ENCODE data around the gene KIF3B.
A peak's percentile ranks its signal among the peaks of the same experiment; 100 is the strongest.
"Not testable (repeated sequence)": the region's sequence is repeated elsewhere in the genome, so short reads cannot be mapped to it uniquely, and the experiment has no call there.

KIF3B gene

GRCh38 chr20:32275163-32275562, 2.3 kb upstream of the KIF3B start:
- H3K27me3 ChIP-seq (replicated peaks; ENCODE audit: control insufficient read depth, insufficient read depth, low read length, poor library complexity, severe bottlenecking); DNase-seq; H3K4me1 ChIP-seq (ENCODE audit: control insufficient read depth, insufficient read depth, low read length, poor library complexity, severe bottlenecking); H3K4me3 ChIP-seq (ENCODE audit: insufficient read depth, low read depth, low read length, poor library complexity, severe bottlenecking); H3K36me3 ChIP-seq (ENCODE audit: control insufficient read depth, insufficient read depth, low read length); H3K27ac ChIP-seq (ENCODE audit: insufficient read depth, low read length, poor library complexity, severe bottlenecking); H3K9me3 ChIP-seq (ENCODE audit: control insufficient read depth, low read length): not testable (repeated sequence)

- DNase-seq = no peak
- Histone ChIP-seq H3K9me3 (ENCODE audit: control insufficient read depth, low read length) (no peaks in the 10 kb centered on the region), H3K27ac (ENCODE audit: insufficient read depth, low read length, poor library complexity, severe bottlenecking) (peak overlapping the region; percentile 86), H3K36me3 (ENCODE audit: control insufficient read depth, insufficient read depth, low read length) (no peaks in the 10 kb centered on the region), H3K4me1 (ENCODE audit: control insufficient read depth, insufficient read depth, low read length, poor library complexity, severe bottlenecking) (no peaks in the 10 kb centered on the region), H3K27me3 (replicated peaks; ENCODE audit: control insufficient read depth, insufficient read depth, low read length, poor library complexity, severe bottlenecking) (no peaks in the 10 kb centered on the region), H3K4me3 (ENCODE audit: insufficient read depth, low read depth, low read length, poor library complexity, severe bottlenecking) (peak overlapping the region; percentile 85)
Measured at GRCh38 chr20:32278199-32278643, 770 bp downstream of the KIF3B start.

GRCh38 chr20:32281711-32282110, 4.3 kb downstream of the KIF3B start:
- no peak overlapping the region for H3K27ac ChIP-seq (ENCODE audit: insufficient read depth, low read length, poor library complexity, severe bottlenecking)
- no peaks in the 10 kb centered on the region for H3K9me3 ChIP-seq (ENCODE audit: control insufficient read depth, low read length)
- H3K27me3 ChIP-seq (replicated peaks; ENCODE audit: control insufficient read depth, insufficient read depth, low read length, poor library complexity, severe bottlenecking) = no peaks in the 10 kb centered on the region
- no peak for DNase-seq
- H3K4me3 ChIP-seq (ENCODE audit: insufficient read depth, low read depth, low read length, poor library complexity, severe bottlenecking) = no peak overlapping the region
- no peaks in the 10 kb centered on the region for H3K36me3 ChIP-seq (ENCODE audit: control insufficient read depth, insufficient read depth, low read length)
- H3K4me1 ChIP-seq (ENCODE audit: control insufficient read depth, insufficient read depth, low read length, poor library complexity, severe bottlenecking) = peaks cover 16% of the 10 kb centered on the region

GRCh38 chr20:32282461-32282860, 5.0 kb downstream of the KIF3B start:
- H3K27ac ChIP-seq (ENCODE audit: insufficient read depth, low read length, poor library complexity, severe bottlenecking) = no peak overlapping the region
- H3K27me3 ChIP-seq (replicated peaks; ENCODE audit: control insufficient read depth, insufficient read depth, low read length, poor library complexity, severe bottlenecking) = no peaks in the 10 kb centered on the region
- H3K4me3 ChIP-seq (ENCODE audit: insufficient read depth, low read depth, low read length, poor library complexity, severe bottlenecking) = no peak overlapping the region
- no peaks in the 10 kb centered on the region for H3K36me3 ChIP-seq (ENCODE audit: control insufficient read depth, insufficient read depth, low read length)
- H3K4me1 ChIP-seq (ENCODE audit: control insufficient read depth, insufficient read depth, low read length, poor library complexity, severe bottlenecking) = peaks cover 16% of the 10 kb centered on the region
- H3K9me3 ChIP-seq (ENCODE audit: control insufficient read depth, low read length) = no peaks in the 10 kb centered on the region
- no peak for DNase-seq

GRCh38 chr20:32285082-32285620, 7.7 kb downstream of the KIF3B start:
- Histone ChIP-seq H3K9me3 (ENCODE audit: control insufficient read depth, low read length) (no peaks in the 10 kb centered on the region), H3K4me3 (ENCODE audit: insufficient read depth, low read depth, low read length, poor library complexity, severe bottlenecking) (no peak overlapping the region), H3K27me3 (replicated peaks; ENCODE audit: control insufficient read depth, insufficient read depth, low read length, poor library complexity, severe bottlenecking) (no peaks in the 10 kb centered on the region), H3K4me1 (ENCODE audit: control insufficient read depth, insufficient read depth, low read length, poor library complexity, severe bottlenecking) (peaks cover 16% of the 10 kb centered on the region), H3K36me3 (ENCODE audit: control insufficient read depth, insufficient read depth, low read length) (no peaks in the 10 kb centered on the region), H3K27ac (ENCODE audit: insufficient read depth, low read length, poor library complexity, severe bottlenecking) (peak overlapping the region; percentile 44)
- DNase-seq = no peak

- H3K4me1 ChIP-seq (ENCODE audit: control insufficient read depth, insufficient read depth, low read length, poor library complexity, severe bottlenecking) = peaks cover 16% of the 10 kb centered on the region
- peak overlapping the region; percentile 44 for H3K27ac ChIP-seq (ENCODE audit: insufficient read depth, low read length, poor library complexity, severe bottlenecking)
- peak overlapping the region; percentile 17 for H3K4me3 ChIP-seq (ENCODE audit: insufficient read depth, low read depth, low read length, poor library complexity, severe bottlenecking)
- peak in 1 of 3 donors; percentile 12 for DNase-seq
- no peaks in the 10 kb centered on the region for H3K36me3 ChIP-seq (ENCODE audit: control insufficient read depth, insufficient read depth, low read length)
- H3K27me3 ChIP-seq (replicated peaks; ENCODE audit: control insufficient read depth, insufficient read depth, low read length, poor library complexity, severe bottlenecking) = no peaks in the 10 kb centered on the region
- no peaks in the 10 kb centered on the region for H3K9me3 ChIP-seq (ENCODE audit: control insufficient read depth, low read length)
Measured at GRCh38 chr20:32285621-32286371, 8.3 kb downstream of the KIF3B start.

GRCh38 chr20:32287231-32287638, 9.8 kb downstream of the KIF3B start:
- Histone ChIP-seq H3K4me3 (ENCODE audit: insufficient read depth, low read depth, low read length, poor library complexity, severe bottlenecking) (no peak overlapping the region), H3K36me3 (ENCODE audit: control insufficient read depth, insufficient read depth, low read length) (no peaks in the 10 kb centered on the region), H3K27ac (ENCODE audit: insufficient read depth, low read length, poor library complexity, severe bottlenecking) (no peak overlapping the region), H3K27me3 (replicated peaks; ENCODE audit: control insufficient read depth, insufficient read depth, low read length, poor library complexity, severe bottlenecking) (no peaks in the 10 kb centered on the region), H3K9me3 (ENCODE audit: control insufficient read depth, low read length) (no peaks in the 10 kb centered on the region), H3K4me1 (ENCODE audit: control insufficient read depth, insufficient read depth, low read length, poor library complexity, severe bottlenecking) (peaks cover 16% of the 10 kb centered on the region)
- DNase-seq = no peak

- H3K27ac ChIP-seq (ENCODE audit: insufficient read depth, low read length, poor library complexity, severe bottlenecking) = no peak overlapping the region
- H3K27me3 ChIP-seq (replicated peaks; ENCODE audit: control insufficient read depth, insufficient read depth, low read length, poor library complexity, severe bottlenecking) = no peaks in the 10 kb centered on the region
- peaks cover 16% of the 10 kb centered on the region for H3K4me1 ChIP-seq (ENCODE audit: control insufficient read depth, insufficient read depth, low read length, poor library complexity, severe bottlenecking)
- H3K4me3 ChIP-seq (ENCODE audit: insufficient read depth, low read depth, low read length, poor library complexity, severe bottlenecking) = no peak overlapping the region
- no peaks in the 10 kb centered on the region for H3K36me3 ChIP-seq (ENCODE audit: control insufficient read depth, insufficient read depth, low read length)
- no peaks in the 10 kb centered on the region for H3K9me3 ChIP-seq (ENCODE audit: control insufficient read depth, low read length)
- no peak for DNase-seq
Measured at GRCh38 chr20:32288225-32288849, 10.9 kb downstream of the KIF3B start.

- not testable (repeated sequence) for H3K27me3 ChIP-seq (replicated peaks; ENCODE audit: control insufficient read depth, insufficient read depth, low read length, poor library complexity, severe bottlenecking); H3K4me3 ChIP-seq (ENCODE audit: insufficient read depth, low read depth, low read length, poor library complexity, severe bottlenecking); H3K9me3 ChIP-seq (ENCODE audit: control insufficient read depth, low read length); H3K36me3 ChIP-seq (ENCODE audit: control insufficient read depth, insufficient read depth, low read length); H3K27ac ChIP-seq (ENCODE audit: insufficient read depth, low read length, poor library complexity, severe bottlenecking); DNase-seq
- peaks cover 16% of the 10 kb centered on the region for H3K4me1 ChIP-seq (ENCODE audit: control insufficient read depth, insufficient read depth, low read length, poor library complexity, severe bottlenecking)
Measured at GRCh38 chr20:32289299-32289660, 11.8 kb downstream of the KIF3B start.
